ENCODE data around the gene KIFAP3. TPM values are rescaled to one million over a fixed set of nuclear protein-coding genes. Genes with fewer than 3 reads are reported as not detected.

KIFAP3 gene
- total and polyA plus RNA-seq, 2 of the 8 experiments (the other 6 are each of a cell fraction or from before 2014, with no cell fraction given): 1.3 to 3.2 TPM

GRCh38 chr1:169901115-169901514 is 173.4 kb downstream of the KIFAP3 start (continued):
- no peak for TF ChIP-seq CHD7 (IDR thresholded peaks at IDR 0.05; ENCODE audit: insufficient replicate concordance, low read length)
- TF ChIP-seq SP2 (IDR thresholded peaks at IDR 0.05; ENCODE audit: low read length): no peak
- TF ChIP-seq KDM5A (IDR thresholded peaks at IDR 0.05; ENCODE audit: low read length): no peak
- TF ChIP-seq CHD2 (IDR thresholded peaks at IDR 0.05; ENCODE audit: low read length): no peak
- no peak for TF ChIP-seq SP4 (IDR thresholded peaks at IDR 0.05; ENCODE audit: low read length)
- TF ChIP-seq BRCA1 (IDR thresholded peaks at IDR 0.05; ENCODE audit: low read depth, low read length): no peak
- no peak for TF ChIP-seq BCL11A (IDR thresholded peaks at IDR 0.05; ENCODE audit: low read depth in 2 of 2, low read length in 2 of 2)
- no peak for TF ChIP-seq SUZ12 (IDR thresholded peaks at IDR 0.05; ENCODE audit: low read length)

Measured in H1 (cell line).